AML-193 (cell line): Measurements from ENCODE around the gene TELO2.

ENCODE experiments used
- DNase-seq, 2 experiments: peaks; one replicate each; lab custom pipeline; 2025; lab: John Stamatoyannopoulos, UW

The TELO2 gene

DNA sequence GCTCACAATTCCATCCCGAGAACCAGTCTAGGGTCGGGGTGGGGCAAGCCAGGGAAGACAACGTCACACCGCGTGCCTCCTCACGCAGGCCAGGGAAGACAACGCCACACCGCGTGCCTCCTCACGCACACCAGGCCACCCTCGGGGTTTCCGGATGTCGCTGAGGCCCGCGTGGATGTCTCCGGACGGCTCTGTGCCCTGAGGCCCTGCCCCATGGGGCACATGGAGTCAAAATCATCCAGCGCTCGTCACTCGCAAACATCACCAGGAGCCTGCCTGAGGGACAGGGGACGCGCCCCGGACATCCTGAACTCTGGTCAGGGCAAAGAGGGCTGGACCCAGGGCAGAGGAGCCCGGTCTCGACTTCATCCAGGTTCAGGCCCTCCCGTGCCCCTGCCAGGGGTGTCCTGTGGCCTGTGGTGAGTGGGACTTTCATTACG, 44.0 kb downstream of the TELO2 start:
- no peak for DNase-seq

DNA sequence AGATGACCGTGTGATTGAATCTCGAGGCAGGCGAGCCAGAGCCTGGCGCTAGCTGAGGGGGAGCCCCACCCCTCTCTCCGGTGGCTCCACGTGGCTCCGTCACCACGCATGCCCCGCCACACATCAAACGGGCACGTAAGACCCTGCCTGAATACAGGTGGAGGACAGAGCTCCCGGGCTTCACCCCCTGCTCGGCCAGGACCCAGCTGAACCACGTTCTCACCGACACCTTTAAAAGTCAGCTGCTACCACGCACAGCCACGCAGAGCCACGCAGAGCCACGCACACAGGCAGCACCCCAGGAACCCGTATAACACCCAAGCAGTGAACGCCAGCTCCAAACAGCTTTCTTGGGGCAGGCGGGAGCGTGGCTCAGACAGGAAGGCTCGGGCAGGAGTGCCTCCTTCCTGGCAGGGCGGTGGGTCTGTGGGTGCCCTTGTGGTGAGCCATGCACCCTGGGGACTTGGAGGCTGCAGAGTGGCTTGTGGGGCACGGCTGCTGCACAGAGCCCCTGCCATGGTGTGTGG, 44.7 kb downstream of the TELO2 start:
- DNase-seq, result no peak

DNA sequence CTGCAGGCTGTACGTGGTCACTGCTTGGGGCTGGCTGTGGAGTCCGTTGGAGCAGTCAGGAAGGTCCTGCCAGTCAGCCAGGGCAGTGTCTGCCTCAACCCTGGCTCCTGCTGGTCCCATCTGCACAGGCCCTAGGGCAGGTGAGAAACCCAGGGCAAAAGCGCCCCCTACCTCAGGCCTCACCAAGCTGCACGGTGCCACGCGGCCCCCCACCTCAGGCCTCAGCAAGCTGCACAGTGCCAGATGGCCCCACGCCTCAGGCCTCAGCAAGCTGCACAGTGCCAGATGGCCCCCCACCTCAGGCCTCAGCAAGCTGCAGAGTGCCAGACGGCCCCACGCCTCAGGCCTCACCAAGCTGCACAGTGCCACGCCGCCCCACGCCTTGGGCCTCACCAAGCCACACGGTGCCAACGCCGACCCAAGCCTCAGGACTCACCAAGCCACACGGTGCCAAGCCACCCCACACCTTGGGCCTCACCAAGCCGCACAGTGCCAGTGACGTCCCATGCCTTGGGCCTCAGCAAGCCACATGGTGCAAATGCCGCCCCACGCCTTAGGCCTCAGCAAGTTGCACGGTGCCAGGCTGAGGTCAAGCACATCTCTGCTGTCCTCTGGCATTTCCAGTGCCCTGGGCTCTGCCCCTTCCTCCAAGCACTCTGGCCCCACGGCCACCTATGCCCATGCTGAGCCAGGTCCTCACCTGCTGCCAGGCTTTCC, 45.8 kb downstream of the TELO2 start:
- DNase-seq, result no peak

DNA sequence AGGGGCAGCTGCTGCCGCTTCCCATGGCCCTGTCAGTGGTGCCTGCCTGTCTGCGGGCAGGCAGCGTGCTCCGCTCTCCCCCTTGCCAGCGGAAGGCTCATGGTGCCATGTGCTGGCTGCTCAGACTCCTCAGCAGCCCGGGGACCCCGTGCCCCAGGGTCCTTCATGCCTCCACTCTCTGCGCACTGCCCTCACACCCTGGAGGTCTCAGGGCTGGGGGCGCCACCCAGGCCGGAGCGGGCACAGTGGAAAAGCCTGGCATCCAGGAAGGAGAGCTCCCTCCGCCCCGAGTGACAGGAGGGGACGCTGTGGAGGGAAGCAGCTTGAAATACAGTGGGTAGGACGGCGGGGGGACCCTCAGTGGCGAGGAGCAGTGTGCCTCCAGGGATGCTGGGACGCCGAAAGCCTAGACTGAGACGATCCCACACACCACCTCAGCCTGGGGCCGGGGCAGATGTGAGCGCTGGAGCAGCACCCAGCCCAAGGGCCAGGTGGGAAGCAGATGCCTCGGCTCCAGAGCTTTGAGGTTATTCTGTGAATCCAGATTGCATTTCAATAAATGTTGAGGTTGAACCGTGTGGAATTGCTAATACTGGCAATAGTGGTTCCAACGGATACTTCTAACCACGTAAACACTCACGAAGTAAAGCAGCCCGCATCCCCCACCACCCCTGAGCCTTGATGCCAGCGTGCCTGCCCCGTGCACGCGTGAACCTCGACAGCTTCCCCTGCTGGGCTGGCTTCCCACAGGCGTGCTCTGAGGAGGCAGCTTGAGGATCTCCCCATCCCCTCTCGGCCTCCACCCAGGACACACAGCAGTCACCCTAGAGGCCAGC, 46.8 kb downstream of the TELO2 start:
- no peak for DNase-seq

DNA sequence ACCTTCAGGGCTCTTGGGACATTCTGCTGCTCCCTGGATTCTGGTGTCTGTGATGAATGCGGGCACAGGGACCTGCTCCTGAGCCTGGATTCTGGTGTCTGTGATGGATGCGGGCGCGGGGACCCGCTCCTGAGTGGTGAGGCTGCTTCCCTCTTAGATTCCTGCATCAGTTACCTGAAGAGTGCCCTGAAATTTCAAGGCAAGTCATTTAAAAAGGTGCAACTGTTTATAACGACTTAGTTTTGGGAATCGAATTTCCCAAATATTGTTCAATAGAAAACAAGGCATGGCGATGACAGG, 47.3 kb downstream of the TELO2 start:
- no peak for DNase-seq

DNA sequence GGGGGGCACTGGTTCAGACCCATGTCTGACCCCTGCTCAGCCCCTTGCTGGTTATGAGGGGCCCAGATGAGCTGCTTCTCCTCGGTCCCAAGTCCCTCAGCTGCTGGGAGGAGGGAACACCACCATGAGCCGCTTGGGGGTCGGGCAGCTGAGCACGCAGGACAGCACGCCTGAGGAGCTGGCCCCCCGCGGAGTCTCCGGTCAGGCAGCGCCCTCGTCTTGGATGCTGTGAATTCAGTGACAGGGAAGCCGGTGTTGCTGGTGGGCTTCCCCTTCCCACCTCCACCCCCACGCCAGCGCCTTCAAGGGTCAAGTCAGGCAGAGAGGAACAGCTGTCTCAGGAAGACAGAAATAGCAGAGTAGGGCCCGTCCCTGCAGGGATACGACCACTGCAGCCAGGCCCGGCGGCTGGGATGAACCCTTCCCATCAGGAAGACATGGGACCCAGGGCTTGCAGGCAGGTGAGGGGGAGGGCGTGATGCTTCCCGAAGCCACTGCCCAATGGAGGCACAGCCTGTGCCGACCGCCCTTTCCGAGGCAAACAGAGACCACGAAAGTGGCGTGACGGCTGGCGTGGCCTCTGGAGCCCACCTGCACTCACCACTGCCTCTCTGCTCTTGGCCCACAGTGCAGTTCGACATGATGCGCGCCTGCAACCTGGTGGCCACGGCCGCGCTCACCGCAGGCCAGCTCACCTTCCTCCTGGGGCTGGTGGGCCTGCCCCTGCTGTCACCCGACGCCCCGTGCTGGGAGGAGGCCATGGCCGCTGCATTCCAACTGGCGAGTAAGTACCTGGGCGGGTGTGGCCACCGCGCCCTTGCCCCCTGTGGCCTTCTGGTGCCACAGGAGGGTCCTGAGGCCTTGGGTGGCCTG, 48.4 kb downstream of the TELO2 start:
- DNase-seq, result no peak

DNA sequence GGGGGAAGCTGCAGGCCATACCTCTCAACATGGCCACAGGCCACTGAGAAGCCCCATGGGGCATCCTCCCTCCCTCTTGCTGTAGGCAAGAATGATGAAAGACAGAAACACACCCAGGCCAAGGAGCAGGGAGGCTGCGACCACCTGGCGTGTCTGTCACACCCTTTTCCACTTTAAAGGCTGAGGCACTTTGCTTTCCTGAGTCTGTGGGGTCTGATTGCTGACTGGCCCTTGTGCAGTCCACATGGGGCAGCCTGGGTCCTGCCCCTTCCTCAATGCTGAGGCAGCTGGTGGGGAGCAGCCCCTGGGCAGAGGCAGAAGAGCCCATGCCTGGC, 49.0 kb downstream of the TELO2 start:
- no peak for DNase-seq

DNA sequence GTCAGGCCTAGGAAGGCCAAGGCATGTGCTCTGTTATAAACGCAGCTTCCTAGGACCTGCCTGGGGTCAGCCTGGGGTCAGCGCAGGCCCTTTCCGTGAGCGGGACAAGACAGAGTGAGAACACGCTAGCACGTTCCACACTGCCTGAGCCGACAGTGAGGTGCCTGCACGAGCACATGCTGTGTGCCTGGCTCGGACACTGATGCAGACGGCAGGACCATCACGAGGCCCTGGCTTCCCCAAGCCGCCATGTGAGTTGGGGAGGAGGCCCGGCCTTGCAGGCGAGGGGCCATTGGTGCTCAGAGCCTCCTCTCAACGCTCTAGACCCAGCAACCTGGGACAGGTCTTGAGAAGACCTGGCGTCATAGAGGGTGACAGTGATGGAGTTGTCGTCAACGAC, 49.4 kb downstream of the TELO2 start:
- no peak for DNase-seq

DNA sequence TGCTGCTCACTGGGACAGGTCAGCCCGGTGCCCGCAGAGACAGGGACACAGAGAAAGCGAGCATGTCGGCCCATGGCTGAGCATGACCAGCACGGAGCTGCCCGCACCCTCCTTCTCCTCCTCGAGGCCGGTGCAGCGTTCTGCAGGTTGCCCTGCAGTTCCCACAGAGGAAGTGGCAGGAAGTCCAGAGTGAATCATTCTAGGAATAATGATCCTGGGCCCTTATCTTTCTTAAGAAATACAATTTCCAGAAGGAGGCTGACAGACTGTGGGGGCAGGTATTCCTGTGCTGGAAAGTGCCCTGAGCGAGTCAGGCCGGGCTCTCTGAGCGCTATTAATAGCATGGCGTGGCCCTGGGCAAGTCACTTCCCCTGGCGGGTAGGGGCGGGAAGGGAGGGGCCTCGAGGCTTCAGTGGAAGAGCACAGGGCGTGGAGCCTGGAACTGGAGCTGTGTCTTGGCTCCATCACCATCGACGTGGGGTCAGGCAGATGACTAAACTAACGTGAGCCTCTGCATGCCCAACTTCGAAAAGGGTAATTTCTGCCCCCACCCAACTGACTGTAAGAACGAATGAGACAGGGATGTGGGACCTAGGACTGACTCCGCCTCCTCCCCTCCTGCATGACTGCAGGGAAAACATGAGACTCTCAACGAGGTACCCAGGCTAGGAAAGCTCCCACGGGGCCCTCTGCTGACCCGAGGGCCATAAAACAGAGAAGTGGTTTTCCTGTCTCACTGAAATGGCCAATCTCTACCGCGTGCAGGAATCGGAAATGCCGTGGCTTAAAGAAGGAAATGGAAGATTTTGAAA, 50.1 kb downstream of the TELO2 start:
- peak; percentile 85 to 86 for DNase-seq

DNA sequence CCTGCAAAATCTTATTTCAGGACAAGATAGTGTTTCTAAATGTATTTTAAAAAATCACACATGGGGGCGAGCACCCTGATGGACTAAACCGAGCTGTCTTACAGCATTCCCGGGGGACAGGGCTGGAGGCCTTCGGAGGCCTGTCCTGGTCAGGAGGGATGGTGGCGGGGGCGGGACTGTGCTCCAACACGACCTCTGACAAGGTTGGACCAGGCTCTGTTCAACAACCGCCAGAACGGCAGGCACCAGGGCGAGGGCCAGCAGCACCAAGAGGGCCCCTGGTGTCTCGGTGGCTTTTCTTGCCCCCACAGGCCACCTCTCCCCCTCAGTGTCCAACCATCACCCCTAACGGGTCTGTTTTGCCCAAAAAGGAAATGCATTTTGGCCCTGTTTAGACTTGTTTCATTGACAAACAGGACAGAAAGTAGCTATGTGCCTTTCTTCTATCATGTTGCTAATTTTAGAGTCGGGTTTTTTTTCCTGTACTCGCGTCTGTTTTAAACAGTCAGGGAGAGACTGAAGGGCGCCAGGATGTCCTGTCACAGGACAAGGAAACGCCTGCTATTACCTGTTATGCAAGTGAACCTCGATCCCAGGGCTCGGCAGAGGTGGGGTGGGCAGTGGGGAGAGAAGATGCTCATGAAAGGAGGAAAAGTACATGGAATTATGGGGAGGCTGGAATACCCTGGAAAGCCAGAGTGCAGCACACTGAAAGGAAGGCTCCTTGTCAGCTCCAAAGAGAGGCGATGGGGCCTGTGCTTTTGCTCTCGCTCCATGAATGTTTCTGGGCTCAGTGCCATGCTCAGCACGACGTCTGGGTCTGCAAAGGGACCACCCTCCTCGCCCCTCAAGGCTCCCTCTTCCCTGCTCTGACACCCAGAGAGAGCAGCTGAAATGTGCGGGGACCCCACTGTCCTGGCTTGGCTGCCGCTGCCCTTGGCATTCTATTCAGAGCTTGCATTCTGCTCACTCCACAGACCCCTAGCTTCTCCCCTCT, 52.2 kb downstream of the TELO2 start:
- no peak for DNase-seq

DNA sequence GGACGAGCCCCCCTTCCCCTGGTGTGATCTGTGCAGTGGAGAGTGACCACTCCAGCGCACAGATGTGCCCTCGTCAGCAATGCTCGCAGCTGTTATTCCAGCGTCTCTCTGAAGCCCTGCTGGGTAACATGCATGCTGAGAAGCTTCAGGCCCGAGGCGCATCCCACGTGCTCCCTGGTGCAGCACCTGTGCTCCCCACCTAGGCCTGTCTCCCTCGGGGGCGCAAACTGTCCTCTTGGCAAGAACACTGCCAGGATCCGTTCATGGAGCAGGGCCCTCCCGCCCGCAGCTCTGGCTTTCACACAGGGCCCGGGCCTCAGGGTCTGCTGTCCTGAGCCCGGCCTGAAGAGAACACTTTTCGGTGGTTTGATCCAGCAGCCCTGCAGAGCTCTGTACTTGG, 53.3 kb downstream of the TELO2 start:
- no peak for DNase-seq

DNA sequence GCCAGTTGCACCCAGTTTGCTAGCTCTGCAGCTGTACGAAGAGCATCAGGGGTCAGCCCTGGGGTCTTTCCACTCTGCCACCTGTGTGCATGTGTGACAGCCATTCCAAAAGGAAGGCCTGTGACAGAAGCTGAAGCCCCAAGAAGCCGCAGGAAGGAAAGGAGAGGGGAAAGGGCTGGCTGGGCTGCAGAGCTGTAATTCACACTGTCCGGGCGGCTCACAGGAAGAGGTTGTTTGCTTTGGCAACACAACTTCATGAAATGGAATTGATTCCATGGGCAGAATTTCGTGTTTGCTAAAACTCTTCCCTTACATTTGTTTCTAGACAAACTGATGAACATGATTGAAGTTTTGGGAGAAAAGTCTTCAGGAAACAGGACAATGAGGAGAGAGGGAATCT, 55.1 kb downstream of the TELO2 start:
- no peak for DNase-seq

DNA sequence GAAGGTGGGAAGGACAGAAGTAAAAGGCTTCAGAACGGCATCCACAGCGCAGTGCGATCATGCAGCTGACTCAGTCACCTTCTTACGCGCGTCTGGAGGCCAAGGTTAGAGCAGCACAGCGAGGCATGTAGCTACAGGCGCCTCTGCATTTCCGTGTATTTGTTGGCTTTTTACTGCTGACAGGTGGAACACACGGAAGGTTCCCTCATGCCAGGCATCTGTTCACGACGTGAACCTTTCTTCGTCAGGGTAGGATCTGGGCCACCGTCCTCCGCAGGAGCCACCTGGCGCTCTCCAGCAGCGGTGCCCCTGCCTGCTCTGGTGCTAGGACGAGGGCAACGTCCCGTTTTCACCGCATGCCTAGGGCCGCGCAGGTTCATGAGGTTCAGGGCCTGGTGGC, 55.6 kb downstream of the TELO2 start:
- DNase-seq, result no peak

DNA sequence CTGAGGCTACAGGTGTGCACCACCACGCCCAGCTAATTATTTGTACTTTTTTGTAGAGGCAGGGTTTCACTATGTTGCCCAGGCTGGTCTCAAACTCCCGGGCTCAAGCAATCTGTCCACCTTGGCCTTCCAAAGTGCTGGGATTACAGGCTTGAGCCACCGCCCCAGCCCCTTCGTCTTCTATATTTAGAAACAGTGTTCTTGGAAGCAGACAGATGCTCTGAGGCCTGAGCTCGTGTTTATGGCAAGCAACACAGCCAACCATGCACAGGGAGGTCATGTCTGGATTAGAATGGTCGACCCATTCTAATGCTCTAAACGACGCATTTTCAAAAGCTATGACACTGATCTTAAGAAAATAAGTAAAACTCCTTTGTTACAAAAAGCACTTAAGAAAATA, 56.9 kb downstream of the TELO2 start:
- DNase-seq, result no peak

DNA sequence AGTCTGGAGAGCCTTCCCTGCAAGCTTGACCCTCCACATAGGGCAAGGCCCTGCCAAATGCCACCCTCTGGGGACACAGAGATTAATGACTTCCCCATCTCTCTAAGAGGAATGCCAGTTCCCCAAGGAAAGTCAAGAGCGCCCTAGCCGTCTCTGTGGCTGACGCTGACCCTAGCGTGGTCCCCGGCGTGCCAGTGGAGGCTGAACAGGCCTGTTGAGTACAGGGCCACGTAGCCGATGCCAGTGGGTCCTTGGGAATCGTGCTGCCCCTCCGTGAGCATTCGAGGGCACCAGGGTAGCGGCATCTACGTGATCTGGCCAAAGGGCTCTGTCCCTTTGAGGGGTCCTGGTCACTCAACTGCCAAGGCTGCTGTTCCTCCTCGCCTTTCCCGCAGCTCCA, 57.5 kb downstream of the TELO2 start:
- DNase-seq, result no peak

DNA sequence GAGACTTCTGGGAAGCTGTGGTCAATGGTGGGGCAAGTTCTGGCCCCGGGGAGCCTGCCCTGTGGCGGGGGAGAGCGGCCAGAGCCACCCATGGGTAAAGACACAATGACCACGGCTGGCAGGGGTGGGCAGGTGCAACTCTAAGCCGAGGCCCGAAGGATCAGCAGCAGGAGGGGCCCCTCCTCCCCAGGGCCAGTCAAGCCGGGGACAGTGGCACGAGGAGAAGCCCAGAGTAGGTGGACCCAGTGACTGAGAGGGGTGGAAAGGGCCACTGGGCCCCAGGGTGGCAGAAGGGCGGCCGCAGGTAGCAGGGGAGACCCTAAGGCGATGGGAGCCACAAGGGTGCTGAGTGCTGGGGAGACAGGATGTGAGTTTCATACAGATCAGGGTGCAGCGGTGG, 58.0 kb downstream of the TELO2 start:
- no peak for DNase-seq

DNA sequence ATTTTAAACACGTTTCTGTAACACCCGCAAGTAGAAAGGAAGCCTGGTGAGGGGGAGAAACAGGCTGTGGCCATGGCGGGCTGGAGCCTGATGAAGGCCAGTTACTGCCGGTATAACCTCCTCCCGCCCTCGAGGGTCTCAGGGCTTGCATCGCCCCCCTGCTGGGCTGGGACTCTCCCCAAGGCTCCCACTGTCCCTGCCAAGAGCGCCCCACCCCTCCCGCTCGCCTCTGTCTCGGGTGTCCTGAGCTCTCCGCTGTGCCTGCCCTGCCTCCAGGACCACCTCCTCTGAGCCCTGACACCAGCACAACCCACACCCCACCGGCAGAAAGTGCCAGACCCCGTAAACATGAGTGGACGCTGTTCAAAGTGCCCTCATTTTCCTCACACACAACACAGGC, 59.0 kb downstream of the TELO2 start:
- no peak for DNase-seq

DNA sequence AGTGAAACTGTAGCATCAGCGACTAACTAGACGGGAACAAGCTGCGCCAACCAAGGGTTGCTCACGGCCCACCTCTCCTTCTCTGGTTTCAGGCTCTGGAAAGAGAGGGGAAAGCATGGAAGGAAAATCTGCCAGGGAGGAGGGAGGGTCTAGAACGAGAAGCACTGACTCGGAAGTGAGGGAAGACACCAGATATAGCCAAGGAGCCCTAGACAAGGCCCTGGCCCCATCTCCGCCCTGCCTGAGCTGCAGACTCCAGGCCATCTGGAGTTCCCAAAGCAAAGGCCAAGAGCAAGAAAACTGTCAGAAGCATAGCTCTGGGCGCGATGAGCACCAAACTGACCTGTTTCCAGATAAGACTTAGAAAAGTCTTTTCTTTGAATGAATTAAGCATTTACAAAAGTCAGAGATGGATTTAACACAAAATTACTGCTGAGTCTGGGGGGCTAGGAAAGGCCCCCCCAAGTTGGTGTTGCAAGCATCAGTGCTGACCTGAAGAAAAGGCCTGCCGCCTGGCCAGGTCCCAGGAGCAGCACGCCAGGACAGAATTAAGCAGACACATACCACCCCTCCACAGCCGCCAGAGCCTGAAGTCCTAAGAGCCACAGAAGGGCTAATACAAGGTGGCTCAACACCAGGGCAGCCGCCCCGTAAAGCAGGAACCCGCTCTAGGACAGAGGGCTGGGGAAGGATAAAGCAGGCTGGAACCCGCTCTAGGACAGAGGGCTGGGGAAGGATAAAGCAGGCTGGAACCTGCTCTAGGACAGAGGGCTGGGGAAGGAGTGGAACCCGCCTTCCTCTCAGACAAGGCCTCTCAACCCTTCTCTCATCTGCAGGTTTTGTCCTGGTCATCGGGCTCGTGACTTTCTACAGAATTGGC, 61.0 kb downstream of the TELO2 start:
- DNase-seq, result no peak

DNA sequence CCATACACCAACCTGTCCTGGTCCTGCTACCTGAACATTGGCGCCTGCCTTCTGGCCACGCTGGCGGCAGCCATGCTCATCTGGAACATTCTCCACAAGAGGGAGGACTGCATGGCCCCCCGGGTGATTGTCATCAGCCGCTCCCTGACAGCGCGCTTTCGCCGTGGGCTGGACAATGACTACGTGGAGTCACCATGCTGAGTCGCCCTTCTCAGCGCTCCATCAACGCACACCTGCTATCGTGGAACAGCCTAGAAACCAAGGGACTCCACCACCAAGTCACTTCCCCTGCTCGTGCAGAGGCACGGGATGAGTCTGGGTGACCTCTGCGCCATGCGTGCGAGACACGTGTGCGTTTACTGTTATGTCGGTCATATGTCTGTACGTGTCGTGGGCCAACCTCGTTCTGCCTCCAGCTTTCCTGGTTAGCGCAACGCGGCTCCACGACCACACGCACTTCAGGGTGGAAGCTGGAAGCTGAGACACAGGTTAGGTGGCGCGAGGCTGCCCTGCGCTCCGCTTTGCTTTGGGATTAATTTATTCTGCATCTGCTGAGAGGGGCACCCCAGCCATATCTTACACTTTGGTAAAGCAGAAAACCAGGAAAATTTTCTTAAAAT, 61.8 kb downstream of the TELO2 start:
- DNase-seq, result no peak
